GM21825 (cell line): ENCODE measurements around the gene IDH3A.
A peak's percentile ranks its signal among the peaks of the same experiment; 100 is the strongest.
"Not testable (repeated sequence)": the region's sequence is repeated elsewhere in the genome, so short reads cannot be mapped to it uniquely, and the experiment has no call there.

Source experiments
- ATAC-seq: cut with Tn5 transposase; IDR thresholded peaks from one replicate; pipeline ENCODE4 v1.9.1; 2021; ENCODE audit warnings: mild to moderate bottlenecking, moderate library complexity; ENCODE audit not compliant: unreplicated experiment

IDH3A gene

GRCh38 chr15:78129077-78129750 lies 19.9 kb upstream of the IDH3A start:
- no peak for ATAC-seq

GRCh38 chr15:78129751-78130287 lies 19.3 kb upstream of the IDH3A start:
- no peak for ATAC-seq

- peak; percentile 44 for ATAC-seq
Measured at GRCh38 chr15:78130466-78131294, 18.5 kb upstream of the IDH3A start.

GRCh38 chr15:78131295-78132061 lies 17.7 kb upstream of the IDH3A start, which contains the start of gene CIB2:
TSS of gene CIB2 (minus strand) at chr15:78131445. CDS start at chr15:78131215, 230 bp downstream.
- ATAC-seq: peak; percentile 79

DNA sequence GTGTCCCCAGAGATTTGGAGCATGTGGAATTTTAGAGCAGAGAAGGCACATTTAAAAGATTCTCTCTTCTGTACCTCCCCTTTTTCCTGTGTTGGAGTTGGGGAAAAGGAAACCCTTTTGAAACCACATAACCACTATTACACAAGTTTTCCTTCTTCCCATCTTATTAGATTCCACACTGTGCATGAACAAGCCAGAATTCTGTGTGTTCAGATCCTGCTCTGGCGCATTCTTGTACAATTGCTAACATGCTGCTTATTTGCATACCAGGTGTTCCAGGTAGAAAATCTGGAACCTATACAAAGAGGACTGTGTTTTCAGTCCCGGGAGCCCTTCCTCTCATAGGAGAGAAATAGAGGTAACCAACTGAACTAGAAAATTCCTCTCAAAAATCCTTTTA lies 15.4 kb upstream of the IDH3A start:
- no peak for ATAC-seq

DNA sequence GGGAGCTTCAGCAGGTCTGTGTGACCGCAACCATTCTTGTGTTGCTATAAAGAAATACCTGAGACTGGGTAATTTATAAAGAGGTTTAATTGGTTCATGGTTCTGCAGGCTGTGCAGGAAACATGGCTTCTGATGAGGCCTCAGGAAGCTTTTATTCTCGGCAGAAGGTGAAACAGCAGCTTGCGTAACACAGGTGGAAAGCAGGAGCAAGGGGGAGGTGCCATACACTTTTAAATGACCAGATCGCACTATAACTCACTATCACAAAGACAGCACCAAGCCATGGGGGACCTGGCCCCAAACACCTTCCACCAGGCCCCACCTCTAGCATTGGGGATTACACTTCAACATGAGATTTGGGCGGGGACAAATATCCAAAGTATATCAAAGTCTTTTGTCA lies 9.6 kb upstream of the IDH3A start:
- ATAC-seq: no peak

- ATAC-seq: no peak
Measured at GRCh38 chr15:78140292-78140691, 8.9 kb upstream of the IDH3A start.

- no peak for ATAC-seq
Measured at GRCh38 chr15:78142332-78142731, 6.8 kb upstream of the IDH3A start.

DNA sequence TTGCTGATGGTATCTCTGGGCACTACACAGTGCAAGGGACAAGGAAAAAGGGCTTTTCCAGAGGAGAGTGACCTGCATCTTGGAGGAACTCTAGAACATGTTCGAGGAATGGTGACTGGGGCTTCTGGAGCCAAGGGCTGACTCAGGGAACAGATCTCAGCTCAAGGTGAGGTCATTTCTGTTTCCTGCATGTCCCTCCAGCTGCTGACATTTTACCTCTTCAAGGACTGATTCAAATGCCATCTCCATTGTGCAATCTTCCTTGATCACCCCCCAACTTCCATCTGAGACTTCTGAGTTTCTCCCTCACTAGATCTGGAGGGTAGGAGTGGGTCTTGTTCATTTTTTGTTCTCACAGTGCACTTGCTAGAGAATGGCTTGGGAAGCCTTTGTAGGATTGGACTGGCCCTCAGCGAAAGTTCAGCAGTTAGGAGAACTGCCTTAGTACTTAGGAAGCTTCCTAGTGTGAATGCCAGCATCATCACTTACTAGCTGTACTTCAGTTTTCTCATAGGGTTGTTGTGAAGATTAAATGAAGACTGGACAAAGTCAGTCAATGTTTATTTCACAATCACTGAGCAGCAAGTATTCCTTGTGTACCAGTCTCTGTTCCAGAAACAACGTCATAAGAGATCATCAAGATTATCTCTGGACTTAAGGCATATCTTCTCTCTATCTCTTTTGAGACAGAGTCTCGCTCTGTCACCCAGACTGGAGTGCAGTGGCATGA lies 2.6 kb upstream of the IDH3A start:
- ATAC-seq: no peak

DNA sequence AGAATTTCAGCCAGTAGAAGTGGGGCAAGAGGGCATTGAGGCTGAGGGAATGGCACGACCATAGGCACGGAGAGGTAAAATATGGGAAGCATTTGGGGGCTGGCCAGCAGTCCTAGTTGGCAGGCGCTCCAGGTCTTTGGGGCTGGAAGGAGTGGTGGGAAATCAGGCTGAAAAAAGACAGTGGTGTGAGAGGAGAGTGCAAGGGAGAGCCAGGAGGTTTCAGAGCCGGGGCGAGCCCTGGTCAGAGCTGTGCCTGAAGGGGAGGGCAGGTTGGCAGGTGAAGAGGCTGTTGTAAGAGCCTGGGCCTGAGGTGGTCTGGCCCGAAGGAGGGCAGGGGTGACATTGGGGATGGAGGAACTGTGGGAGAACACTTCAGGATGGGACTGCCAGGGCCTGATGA lies 1.6 kb upstream of the IDH3A start:
- ATAC-seq: no peak

- no peak for ATAC-seq
Measured at GRCh38 chr15:78148392-78149067, 632 bp upstream of the IDH3A start.

GRCh38 chr15:78149805-78150751 lies 916 bp downstream of the IDH3A start:
- peak; percentile 13 for ATAC-seq

GRCh38 chr15:78151075-78151474 lies 1.9 kb downstream of the IDH3A start:
- not testable (repeated sequence) for ATAC-seq

GRCh38 chr15:78154955-78155354 lies 5.8 kb downstream of the IDH3A start:
- no peak for ATAC-seq

DNA sequence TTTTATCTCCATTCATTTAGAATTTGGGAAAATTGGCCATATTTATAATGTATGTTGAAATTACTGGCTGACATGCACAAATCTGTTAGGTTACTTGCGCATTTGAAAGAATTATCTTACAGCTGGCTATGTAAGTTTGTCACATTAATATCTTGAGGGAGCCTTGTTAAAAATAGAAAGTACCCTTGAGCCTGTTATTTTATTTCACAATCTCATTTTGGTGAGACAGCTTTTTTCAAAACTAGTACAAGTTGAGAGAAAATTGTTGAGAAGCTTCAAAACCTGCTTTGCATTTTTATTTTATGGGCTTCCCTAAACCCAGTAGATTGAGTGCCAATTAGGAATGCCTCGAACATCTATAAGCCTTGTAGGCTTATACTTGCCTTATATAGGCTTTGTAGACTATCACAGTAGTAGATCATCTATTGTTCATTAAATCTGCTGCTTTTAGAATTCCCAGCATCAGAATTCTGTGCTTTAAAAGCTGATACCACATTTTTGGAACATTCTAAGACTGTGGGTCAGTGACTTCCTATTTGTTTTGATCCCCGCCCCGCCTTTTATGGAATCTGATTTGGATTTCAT lies 6.3 kb downstream of the IDH3A start:
- no peak for ATAC-seq

- no peak for ATAC-seq
Measured at GRCh38 chr15:78156653-78157052, 7.5 kb downstream of the IDH3A start.

DNA sequence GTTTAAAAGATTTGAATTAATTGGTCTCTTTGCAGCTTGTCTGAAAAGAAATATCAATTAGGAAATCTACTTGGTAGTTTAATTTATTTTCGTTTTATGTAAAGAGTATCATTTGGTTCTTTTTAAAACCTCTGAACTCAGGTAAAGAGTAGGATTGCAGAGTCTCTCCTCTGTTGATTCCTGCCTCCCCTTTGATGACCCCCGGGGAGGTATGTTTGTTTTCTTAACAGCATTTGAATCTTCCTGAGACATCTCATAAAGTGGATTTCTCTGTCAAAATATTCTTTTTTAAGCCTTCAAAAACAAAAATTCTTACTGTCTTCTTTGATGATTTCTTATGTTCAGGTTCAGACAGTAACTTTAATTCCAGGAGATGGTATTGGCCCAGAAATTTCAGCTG lies 8.0 kb downstream of the IDH3A start:
- no peak for ATAC-seq

GRCh38 chr15:78159395-78159794 lies 10.2 kb downstream of the IDH3A start:
- no peak for ATAC-seq

DNA sequence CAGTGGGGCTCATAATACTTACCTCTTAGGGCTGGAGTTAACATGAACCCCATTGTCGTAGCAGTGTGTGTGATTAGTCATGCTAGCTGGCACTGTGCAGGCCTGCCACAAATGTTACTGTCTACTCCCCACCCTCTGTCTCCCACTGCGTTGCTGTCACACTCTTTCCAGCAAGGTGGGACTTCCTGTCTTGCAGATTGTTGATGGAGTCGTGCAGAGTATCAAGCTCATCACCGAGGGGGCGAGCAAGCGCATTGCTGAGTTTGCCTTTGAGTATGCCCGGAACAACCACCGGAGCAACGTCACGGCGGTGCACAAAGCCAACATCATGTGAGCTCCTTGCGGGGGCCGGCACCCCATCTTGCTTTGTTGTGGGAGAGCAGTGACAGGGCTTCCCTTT lies 12.9 kb downstream of the IDH3A start:
- no peak for ATAC-seq
